HG02642 (cell line): ENCODE measurements around the gene NFYB.
"Not testable (repeated sequence)": the region's sequence is repeated elsewhere in the genome, so short reads cannot be mapped to it uniquely, and the experiment has no call there.

Experiments
- ATAC-seq: cut with Tn5 transposase; IDR thresholded peaks from one replicate; pipeline ENCODE4 v1.9.1; 2021; ENCODE audit warnings: mild to moderate bottlenecking; ENCODE audit not compliant: unreplicated experiment, poor library complexity

The NFYB gene

GRCh38 chr12:104163631-104164030 is 25.6 kb upstream of the NFYB start:
- no peak for ATAC-seq

- not testable (repeated sequence) for ATAC-seq
These were observed 25.0 kb upstream of the NFYB start for GRCh38 chr12:104163028-104163427.

- no peak for ATAC-seq
These were observed 17.9 kb upstream of the NFYB start for GRCh38 chr12:104155711-104156555.

GRCh38 chr12:104154806-104155205 is 16.8 kb upstream of the NFYB start:
- ATAC-seq = no peak

- ATAC-seq = no peak
These were observed 16.3 kb upstream of the NFYB start for GRCh38 chr12:104154286-104154685.

- no peak for ATAC-seq
These were observed 14.8 kb upstream of the NFYB start for GRCh38 chr12:104152685-104153241.

- ATAC-seq = no peak
These were observed 12.4 kb upstream of the NFYB start for GRCh38 chr12:104150416-104150815.

GRCh38 chr12:104147346-104147745 is 9.3 kb upstream of the NFYB start:
- no peak for ATAC-seq

- ATAC-seq = no peak
These were observed 5.9 kb upstream of the NFYB start for GRCh38 chr12:104143918-104144317.

- no peak for ATAC-seq
These were observed 5.0 kb upstream of the NFYB start for GRCh38 chr12:104143002-104143401.

GRCh38 chr12:104142543-104142942 is 4.5 kb upstream of the NFYB start:
- ATAC-seq = no peak

- ATAC-seq = no peak
These were observed 765 bp upstream of the NFYB start for GRCh38 chr12:104138797-104139152.

GRCh38 chr12:104137001-104137901 is 759 bp downstream of the NFYB start:
- ATAC-seq = peak; percentile 41

- no peak for ATAC-seq
These were observed 1.4 kb downstream of the NFYB start for GRCh38 chr12:104136577-104136976.

- ATAC-seq = no peak
These were observed 3.1 kb downstream of the NFYB start for GRCh38 chr12:104134882-104135281.

- no peak for ATAC-seq
These were observed 4.1 kb downstream of the NFYB start for GRCh38 chr12:104133866-104134265.

- no peak for ATAC-seq
These were observed 4.7 kb downstream of the NFYB start for GRCh38 chr12:104133321-104133720.

- no peak for ATAC-seq
These were observed 5.6 kb downstream of the NFYB start for GRCh38 chr12:104132351-104132956.

GRCh38 chr12:104131609-104132008 is 6.4 kb downstream of the NFYB start:
- ATAC-seq = no peak

- ATAC-seq = no peak
These were observed 7.2 kb downstream of the NFYB start for GRCh38 chr12:104130760-104131159.

GRCh38 chr12:104126548-104126947 is 11.5 kb downstream of the NFYB start:
- ATAC-seq = no peak
